Mesendoderm (in vitro differentiated cells): ENCODE results near the gene HLA-C.

Source experiments
- DNase-seq: peaks from one replicate; pipeline ENCODE4 v3.0.0; 2013
- H2AK5ac ChIP-seq: 2 replicates; pipeline ENCODE4 v1.6.1; 2013; ENCODE audit warnings: low read length, inconsistent platforms
- H2BK120ac ChIP-seq: 2 replicates; pipeline ENCODE4 v1.6.1; 2013; ENCODE audit warnings: low read depth, mild to moderate bottlenecking, low read length, moderate library complexity, mixed read lengths
- H2BK15ac ChIP-seq: replicated peaks from 2 replicates; pipeline ENCODE4 v1.6.1; 2013; ENCODE audit warnings: low read depth, mild to moderate bottlenecking, moderate library complexity
- H2BK5ac ChIP-seq: 2 replicates; pipeline ENCODE4 v1.6.1; 2013; ENCODE audit warnings: low read length, inconsistent platforms
- H3K18ac ChIP-seq: 2 replicates; pipeline ENCODE4 v1.6.1; 2013; ENCODE audit warnings: mild to moderate bottlenecking, low read length, mixed read lengths
- H3K23ac ChIP-seq: one replicate; pipeline ENCODE4 v1.6.1; 2013; ENCODE audit warnings: low read length
- H3K27ac ChIP-seq: 2 replicates; pipeline ENCODE4 v1.5.1; 2013; ENCODE audit warnings: low read depth, mild to moderate bottlenecking, inconsistent platforms, low read length, moderate library complexity
- H3K27me3 ChIP-seq: 2 replicates; pipeline ENCODE4 v1.6.1; 2013; ENCODE audit warnings: low read length, control low read depth, mild to moderate bottlenecking, inconsistent platforms; ENCODE audit not compliant: insufficient read depth, poor library complexity
- H3K36me3 ChIP-seq: 2 replicates; pipeline ENCODE4 v1.6.1; 2013; ENCODE audit warnings: low read length, inconsistent platforms; ENCODE audit not compliant: control insufficient read depth, insufficient read depth
- H3K4ac ChIP-seq: one replicate; pipeline ENCODE4 v1.6.1; 2013; ENCODE audit warnings: low read depth, mild to moderate bottlenecking, low read length, moderate library complexity
- H3K4me1 ChIP-seq: 2 replicates; pipeline ENCODE4 v1.6.1; 2013; ENCODE audit warnings: low read depth, low read length, inconsistent platforms; ENCODE audit not compliant: control insufficient read depth
- H3K4me2 ChIP-seq: 2 replicates; pipeline ENCODE4 v1.6.1; 2013; ENCODE audit warnings: low read length
- H3K4me3 ChIP-seq: 2 replicates; pipeline ENCODE4 v1.5.1; 2013; ENCODE audit warnings: mild to moderate bottlenecking, low read length
- H3K56ac ChIP-seq: one replicate; pipeline ENCODE4 v1.6.1; 2013; ENCODE audit warnings: low read length
- H3K79me1 ChIP-seq: 2 replicates; pipeline ENCODE4 v1.6.1; 2013; ENCODE audit warnings: low read length, inconsistent platforms
- H3K79me2 ChIP-seq: 2 replicates; pipeline ENCODE4 v1.6.1; 2013; ENCODE audit warnings: mild to moderate bottlenecking, low read length; ENCODE audit not compliant: control insufficient read depth, insufficient read depth
- H3K9ac ChIP-seq: 2 replicates; pipeline ENCODE4 v1.6.1; 2013; ENCODE audit warnings: low read length, inconsistent platforms
- H4K5ac ChIP-seq: one replicate; pipeline ENCODE4 v1.6.1; 2013; ENCODE audit warnings: low read length
- H4K8ac ChIP-seq: one replicate; pipeline ENCODE4 v1.6.1; 2013; ENCODE audit warnings: low read depth, mild to moderate bottlenecking, control low read depth, low read length, moderate library complexity
- WGBS: extraction: QIAGEN DNeasy Blood & Tissue Kit; methylation state at CpG from one replicate; pipeline ENCODE4 v1.1.7; 2013; ENCODE audit warnings: low lambda C conversion rate, missing lambda C conversion rate; ENCODE audit not compliant: insufficient coverage; ENCODE audit errors: extremely low coverage; 5-methylcytosine and 5-hydroxymethylcytosine counted together

HLA-C gene

DNA sequence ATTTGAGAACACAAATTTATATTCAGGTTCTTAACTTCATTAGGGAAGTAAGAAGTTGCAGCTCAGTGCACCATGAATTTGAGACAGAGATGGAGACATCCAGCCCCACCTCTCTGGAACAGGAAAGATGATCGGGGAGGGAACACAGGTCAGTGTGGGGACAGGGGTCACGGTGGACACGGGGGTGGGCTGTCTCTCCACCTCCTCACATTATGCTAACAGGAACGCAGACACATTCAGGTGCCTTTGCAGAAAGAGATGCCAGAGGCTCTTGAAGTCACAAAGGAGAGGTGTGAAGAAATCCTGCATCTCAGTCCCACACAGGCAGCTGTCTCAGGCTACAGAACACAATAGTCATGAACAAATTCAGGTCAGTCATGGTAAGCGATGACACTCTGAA lies 3.1 kb downstream of the HLA-C start:
- Histone ChIP-seq H3K4me2 (no peak overlapping the region), H2BK120ac (no peak overlapping the region), H2AK5ac (no peak overlapping the region), H3K4ac (no peak overlapping the region), H3K79me1 (peaks cover 2% of the 10 kb centered on the region), H3K36me3 (no peaks in the 10 kb centered on the region), H3K27ac (no peak overlapping the region), H3K4me1 (no peaks in the 10 kb centered on the region), H4K5ac (no peak overlapping the region), H3K18ac (no peak overlapping the region), H3K56ac (no peak overlapping the region), H3K27me3 (no peaks in the 10 kb centered on the region), H4K8ac (no peak overlapping the region), H2BK15ac (no peak overlapping the region), H3K9ac (no peak overlapping the region), H3K23ac (no peak overlapping the region), H2BK5ac (no peak overlapping the region), H3K4me3 (no peak overlapping the region), H3K79me2 (no peaks in the 10 kb centered on the region)
- no CpG with 5 or more reads among the region's 5 CpGs for WGBS
- no peak for DNase-seq

DNA sequence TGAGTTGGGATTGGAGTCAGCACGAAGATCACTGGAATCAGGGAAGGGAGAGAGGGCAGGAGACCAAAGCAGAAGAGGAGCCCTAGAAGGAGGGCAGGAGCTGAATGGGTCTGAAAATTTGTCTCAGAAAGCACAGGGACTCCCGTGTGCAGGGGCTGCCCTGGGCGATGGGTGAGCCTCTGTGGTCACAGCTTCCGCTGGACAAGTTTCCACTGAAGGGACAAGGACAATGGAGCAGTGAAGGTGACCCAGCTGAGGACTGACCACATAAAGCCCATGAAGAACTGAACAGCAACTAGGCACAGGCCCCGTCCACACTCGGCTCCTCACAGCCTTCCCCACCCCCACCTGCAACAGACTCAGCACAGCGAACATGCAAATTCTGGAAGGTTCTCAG lies 3.5 kb downstream of the HLA-C start:
- H3K4me2 ChIP-seq: no peak overlapping the region
- H2BK120ac ChIP-seq: no peak overlapping the region
- no peaks in the 10 kb centered on the region for H3K36me3 ChIP-seq
- H3K23ac ChIP-seq: no peak overlapping the region
- no peaks in the 10 kb centered on the region for H3K79me2 ChIP-seq
- no peaks in the 10 kb centered on the region for H3K4me1 ChIP-seq
- no peak overlapping the region for H3K18ac ChIP-seq
- H4K8ac ChIP-seq: no peak overlapping the region
- no peak overlapping the region for H3K4ac ChIP-seq
- H4K5ac ChIP-seq: no peak overlapping the region
- H2AK5ac ChIP-seq: no peak overlapping the region
- WGBS: no CpG with 5 or more reads among the region's 7 CpGs
- no peak overlapping the region for H2BK15ac ChIP-seq
- no peak overlapping the region for H2BK5ac ChIP-seq
- peaks cover 2% of the 10 kb centered on the region for H3K79me1 ChIP-seq
- DNase-seq: no peak
- no peak overlapping the region for H3K4me3 ChIP-seq
- H3K9ac ChIP-seq: no peak overlapping the region
- no peaks in the 10 kb centered on the region for H3K27me3 ChIP-seq
- no peak overlapping the region for H3K56ac ChIP-seq
- no peak overlapping the region for H3K27ac ChIP-seq

DNA sequence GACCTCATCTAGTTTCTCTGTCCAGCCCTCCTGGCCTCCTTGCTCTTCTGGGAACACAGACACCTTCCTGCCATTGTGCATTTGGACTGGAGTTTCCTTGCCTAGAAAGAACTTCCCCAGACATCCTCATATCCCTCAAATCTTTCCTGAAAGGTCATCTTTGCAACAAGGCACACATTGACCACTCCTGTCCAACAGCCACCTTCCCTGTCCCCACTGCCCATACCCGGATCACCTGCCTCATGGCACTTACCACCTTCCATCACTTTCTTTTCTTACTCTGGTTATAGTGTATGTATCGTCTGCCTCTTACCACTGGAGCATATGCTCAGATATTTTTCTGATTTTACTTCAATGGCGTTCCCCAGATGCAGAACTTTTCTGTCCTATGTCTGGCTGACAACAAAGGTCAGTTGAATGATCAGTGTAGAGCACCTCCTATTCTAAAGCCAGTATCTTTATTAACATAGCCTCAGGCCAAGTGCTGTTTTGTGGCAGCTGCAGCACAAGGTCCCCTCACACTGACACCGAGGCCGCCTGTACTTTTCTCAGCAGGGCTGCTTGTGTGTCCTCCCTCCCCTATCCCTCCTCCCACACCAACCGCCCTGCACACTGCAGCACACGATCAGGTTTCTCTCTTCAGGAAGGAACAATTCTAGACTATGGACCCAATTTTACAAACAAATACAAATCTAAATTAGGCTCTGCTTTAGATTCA lies 4.1 kb downstream of the HLA-C start:
- Histone ChIP-seq H4K8ac (no peak overlapping the region), H2BK5ac (no peak overlapping the region), H3K27ac (no peak overlapping the region), H3K4me2 (no peak overlapping the region), H2AK5ac (no peak overlapping the region), H2BK15ac (no peak overlapping the region), H3K27me3 (no peaks in the 10 kb centered on the region), H3K36me3 (no peaks in the 10 kb centered on the region), H3K9ac (no peak overlapping the region), H3K79me1 (peaks cover 2% of the 10 kb centered on the region), H3K56ac (no peak overlapping the region), H3K18ac (no peak overlapping the region), H3K4me1 (no peaks in the 10 kb centered on the region), H4K5ac (no peak overlapping the region), H3K4me3 (no peak overlapping the region), H3K79me2 (no peaks in the 10 kb centered on the region), H3K4ac (no peak overlapping the region), H2BK120ac (no peak overlapping the region), H3K23ac (no peak overlapping the region)
- no CpG with 5 or more reads among the region's 7 CpGs for WGBS
- DNase-seq: no peak

DNA sequence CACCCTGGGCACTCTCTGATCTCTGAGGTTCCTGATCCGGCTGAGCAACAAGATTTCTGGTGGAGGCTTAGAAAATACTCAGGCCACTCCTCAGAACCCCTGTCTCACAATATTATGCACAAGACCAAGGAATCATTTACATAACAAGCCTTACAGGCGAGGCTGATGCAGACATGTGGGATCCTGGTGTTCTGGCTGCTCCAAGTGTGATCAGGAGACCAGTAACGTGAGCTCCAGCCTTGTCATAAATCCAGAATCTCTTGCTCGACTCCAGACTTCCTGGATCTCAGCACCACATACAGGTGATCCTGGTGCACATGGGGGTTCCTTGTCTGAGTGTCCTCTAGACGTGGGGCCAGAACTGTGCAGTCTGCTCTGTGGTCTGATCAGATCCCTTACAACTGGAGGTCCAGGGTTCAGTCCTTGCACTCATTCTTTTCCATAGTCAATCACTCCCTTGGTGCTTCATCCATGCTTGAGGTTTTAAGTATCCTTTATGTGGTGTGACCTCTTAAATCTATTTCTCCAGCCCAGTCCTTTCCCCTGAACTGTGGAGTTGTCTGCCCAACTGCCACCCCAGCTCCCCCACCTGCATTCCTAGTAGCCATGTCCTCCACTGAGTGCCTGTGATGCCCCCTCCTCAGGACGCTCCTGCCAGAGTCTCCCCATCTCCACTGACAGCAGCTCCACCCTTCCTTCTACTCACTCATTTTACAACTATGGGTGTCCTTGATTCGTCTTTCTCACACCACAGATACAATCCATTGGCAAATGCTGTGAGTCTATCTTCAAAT lies 5.1 kb downstream of the HLA-C start:
- Histone ChIP-seq H3K79me1 (peaks cover 2% of the 10 kb centered on the region), H3K36me3 (no peaks in the 10 kb centered on the region), H3K56ac (no peak overlapping the region), H2BK120ac (no peak overlapping the region), H3K4ac (no peak overlapping the region), H4K5ac (no peak overlapping the region), H2BK15ac (no peak overlapping the region), H4K8ac (no peak overlapping the region), H3K27ac (no peak overlapping the region), H2AK5ac (no peak overlapping the region), H3K9ac (no peak overlapping the region), H3K4me3 (no peak overlapping the region), H3K23ac (no peak overlapping the region), H3K18ac (no peak overlapping the region), H3K4me2 (no peak overlapping the region), H2BK5ac (no peak overlapping the region), H3K27me3 (no peaks in the 10 kb centered on the region), H3K4me1 (no peaks in the 10 kb centered on the region), H3K79me2 (no peaks in the 10 kb centered on the region)
- WGBS: no CpG with 5 or more reads among the region's 7 CpGs
- no peak for DNase-seq

DNA sequence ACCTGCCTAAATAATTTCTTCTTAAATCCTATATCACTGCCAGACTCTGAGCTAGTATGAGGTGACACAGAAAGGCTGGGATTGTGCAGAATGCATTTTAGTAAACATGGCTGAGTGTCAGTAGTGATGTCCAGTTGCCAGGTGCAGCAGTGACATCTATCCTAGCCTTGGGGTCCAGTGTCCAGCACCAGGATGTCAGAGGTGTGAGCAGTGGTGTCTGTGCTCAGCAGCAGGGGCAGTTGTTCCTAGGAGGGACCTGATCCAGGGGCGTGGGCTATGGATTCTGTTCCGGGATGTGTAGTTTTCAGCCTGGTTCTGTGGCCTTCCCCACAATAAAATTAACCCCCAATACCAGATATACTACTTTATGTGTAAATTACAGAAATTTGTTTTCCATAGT lies 6.0 kb downstream of the HLA-C start:
- no peak overlapping the region for H3K27ac ChIP-seq
- peaks cover 2% of the 10 kb centered on the region for H3K79me1 ChIP-seq
- H3K27me3 ChIP-seq: no peaks in the 10 kb centered on the region
- H4K8ac ChIP-seq: no peak overlapping the region
- H3K4me1 ChIP-seq: no peaks in the 10 kb centered on the region
- no peak overlapping the region for H3K4me3 ChIP-seq
- no peak for DNase-seq
- H2BK15ac ChIP-seq: no peak overlapping the region
- H2BK120ac ChIP-seq: no peak overlapping the region
- H3K36me3 ChIP-seq: no peaks in the 10 kb centered on the region
- no peak overlapping the region for H3K18ac ChIP-seq
- no peak overlapping the region for H4K5ac ChIP-seq
- H3K4ac ChIP-seq: no peak overlapping the region
- no CpG with 5 or more reads among the region's 2 CpGs for WGBS
- H3K4me2 ChIP-seq: no peak overlapping the region
- H3K79me2 ChIP-seq: no peaks in the 10 kb centered on the region
- no peak overlapping the region for H3K23ac ChIP-seq
- H3K9ac ChIP-seq: no peak overlapping the region
- no peak overlapping the region for H2AK5ac ChIP-seq
- no peak overlapping the region for H3K56ac ChIP-seq
- H2BK5ac ChIP-seq: no peak overlapping the region
